HG03045 (cell line): Measurements from ENCODE around the gene FMO4.
"Not testable (repeated sequence)": the region's sequence is repeated elsewhere in the genome, so short reads cannot be mapped to it uniquely, and the experiment has no call there.

Experiments
- ATAC-seq: cut with Tn5 transposase; IDR thresholded peaks from one replicate; pipeline ENCODE4 v1.9.1; 2021; ENCODE audit warnings: mild to moderate bottlenecking, moderate library complexity; ENCODE audit not compliant: unreplicated experiment

Gene FMO4

GRCh38 chr1:171329251-171329650, 15.3 kb downstream of the FMO4 start:
- no peak for ATAC-seq

- ATAC-seq = no peak
Observed at GRCh38 chr1:171334024-171334640, 20.1 kb downstream of the FMO4 start.

DNA sequence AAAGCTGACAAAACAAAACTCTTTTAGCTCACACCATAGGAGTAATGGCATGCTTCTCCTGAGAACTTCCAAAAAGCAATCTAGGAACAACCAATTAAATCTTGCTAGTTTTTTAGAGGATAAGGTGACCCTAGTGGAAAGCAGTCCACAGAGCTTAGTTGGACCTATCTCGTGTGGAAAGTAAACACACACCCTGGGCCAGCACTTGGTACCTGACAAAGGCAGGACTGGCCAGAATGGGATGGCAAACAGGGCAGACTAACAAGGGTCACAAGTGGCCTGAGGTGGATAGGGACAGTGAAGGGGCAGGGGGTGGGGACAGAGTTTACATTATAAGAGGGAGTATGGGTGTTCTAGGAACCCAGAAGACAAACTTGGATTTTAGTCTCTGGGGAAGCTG, 22.0 kb downstream of the FMO4 start:
- ATAC-seq = no peak

- ATAC-seq = not testable (repeated sequence)
Observed at GRCh38 chr1:171339345-171339744, 25.4 kb downstream of the FMO4 start.

GRCh38 chr1:171343727-171344472, 29.9 kb downstream of the FMO4 start:
- ATAC-seq = no peak

DNA sequence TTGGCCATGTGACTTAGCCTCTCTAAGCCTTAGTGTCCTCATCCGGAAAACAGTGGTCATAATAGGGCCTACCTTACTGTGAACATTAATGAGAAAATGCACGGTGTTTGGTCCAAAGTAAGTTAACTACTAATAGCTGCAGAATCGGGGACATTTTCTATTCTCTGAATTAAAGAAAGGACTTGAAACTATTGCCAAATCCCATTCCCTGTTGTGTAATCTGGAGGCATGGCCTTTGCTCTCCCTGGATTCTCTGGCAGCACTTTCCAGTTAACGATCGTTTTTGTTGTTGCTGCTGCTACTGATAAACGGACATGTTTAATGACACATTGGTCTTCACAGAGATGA, 30.5 kb downstream of the FMO4 start:
- no peak for ATAC-seq

DNA sequence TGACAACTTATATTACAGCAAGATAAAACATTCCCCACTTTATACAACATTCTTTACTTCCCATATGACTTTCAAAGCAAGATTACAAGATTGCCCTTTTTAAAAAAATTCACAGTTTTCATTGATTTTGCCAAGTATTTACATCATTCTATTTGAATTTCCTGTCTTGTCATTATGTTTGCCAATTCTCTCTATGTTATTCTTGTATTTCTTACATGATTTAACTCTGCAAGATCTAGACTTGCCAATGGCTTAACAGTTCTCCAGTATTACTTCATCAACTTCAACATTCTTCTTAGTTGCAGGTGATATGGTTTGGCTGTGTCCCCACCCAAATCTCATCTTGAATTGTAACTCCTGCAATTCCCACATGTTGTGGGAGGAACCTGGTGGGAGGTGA, 31.6 kb downstream of the FMO4 start:
- no peak for ATAC-seq

GRCh38 chr1:171346881-171347280, 32.9 kb downstream of the FMO4 start:
- no peak for ATAC-seq

DNA sequence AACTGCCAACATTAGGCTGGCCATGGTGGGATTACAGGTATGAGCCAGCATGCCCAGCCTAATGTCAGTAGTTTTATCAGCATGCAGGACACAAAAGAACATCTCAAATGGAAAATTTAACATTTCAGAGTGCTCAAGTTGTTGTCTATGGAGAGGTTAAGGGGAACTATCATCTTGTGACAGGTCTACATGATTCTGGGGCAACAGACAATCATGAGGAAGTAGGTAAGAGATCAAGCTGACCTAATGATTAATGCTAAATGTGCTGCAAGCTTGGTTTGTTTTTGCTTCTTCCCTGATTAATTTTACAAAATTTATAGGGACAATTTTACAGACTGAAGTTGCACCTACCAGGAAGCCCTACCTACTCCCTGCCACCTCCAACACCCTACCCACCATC, 36.6 kb downstream of the FMO4 start:
- ATAC-seq = no peak

DNA sequence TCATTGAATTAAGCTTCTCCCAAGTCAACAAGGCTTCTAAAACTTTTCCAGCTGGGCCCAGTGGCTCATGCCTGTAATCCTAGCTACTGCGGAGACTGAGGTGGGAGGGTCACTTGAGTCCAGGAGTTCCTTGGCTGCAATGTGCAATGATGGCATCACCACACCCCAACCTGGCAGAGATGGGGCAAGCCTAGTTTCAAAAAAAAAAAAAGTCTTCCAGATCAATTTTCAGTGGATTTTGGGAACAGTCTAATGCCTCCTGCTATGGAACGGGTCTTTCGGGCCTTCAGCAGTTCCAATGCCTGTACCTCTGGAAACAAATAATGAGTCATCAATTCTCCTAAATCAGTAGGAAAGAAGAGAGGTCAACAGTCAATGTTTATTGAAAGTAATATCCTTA, 38.0 kb downstream of the FMO4 start:
- ATAC-seq = no peak

DNA sequence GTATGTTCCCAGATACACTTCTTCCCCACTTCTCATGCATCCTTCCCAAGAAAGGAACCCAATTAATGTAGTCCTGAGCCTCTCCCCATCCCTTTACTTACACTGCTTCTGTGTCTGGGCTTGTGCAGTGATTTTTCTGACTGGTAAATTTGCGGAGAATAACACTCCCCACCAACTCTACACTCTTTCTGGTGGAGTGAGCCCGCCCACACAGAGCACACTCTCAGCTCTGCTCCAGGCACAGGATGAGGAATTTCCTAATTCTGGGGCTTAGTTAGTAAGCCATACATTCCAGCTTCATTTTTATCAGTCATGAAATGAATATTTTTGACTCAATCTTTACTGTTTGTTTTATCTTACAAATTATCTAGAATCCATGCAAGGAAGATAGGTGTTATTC, 38.6 kb downstream of the FMO4 start:
- no peak for ATAC-seq

DNA sequence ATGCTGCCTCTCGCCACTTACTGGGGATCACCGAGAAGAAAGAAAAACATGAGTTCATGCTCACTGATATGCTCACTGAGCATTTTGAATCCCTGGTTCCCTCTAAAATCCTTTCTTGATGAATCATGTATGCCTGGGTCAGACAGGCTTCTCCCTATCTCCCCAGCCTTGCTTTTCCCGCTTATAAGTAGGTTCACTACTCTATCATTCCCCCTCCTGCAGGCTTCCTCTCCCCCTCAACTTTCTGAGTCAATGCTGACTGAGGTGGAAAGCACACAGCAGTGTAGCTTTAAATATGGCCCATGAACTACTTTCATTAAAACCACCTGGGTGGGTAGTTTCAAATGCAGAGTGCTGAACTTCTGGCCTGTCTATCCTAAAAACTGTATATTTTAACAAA, 41.7 kb downstream of the FMO4 start:
- ATAC-seq = no peak

DNA sequence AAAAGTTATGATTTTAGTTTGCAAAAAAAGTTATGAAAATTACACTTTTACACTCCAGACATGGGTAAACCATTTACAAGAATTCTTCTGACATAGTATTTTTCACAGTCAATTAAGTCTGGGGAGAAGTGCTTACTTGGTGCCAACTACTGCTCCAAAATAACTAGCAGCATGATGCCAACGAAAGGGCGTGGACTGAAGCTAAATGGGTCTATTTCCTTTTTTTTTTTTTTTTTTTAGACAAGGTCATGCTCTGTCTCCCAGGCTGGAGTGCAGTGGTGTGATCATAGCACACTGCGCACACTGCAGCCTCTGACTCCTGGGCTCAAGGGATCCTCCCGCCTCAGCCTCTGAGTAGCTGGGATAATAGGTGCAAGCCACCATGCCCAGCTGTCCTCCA, 43.2 kb downstream of the FMO4 start:
- no peak for ATAC-seq

GRCh38 chr1:171359355-171359648, 45.3 kb downstream of the FMO4 start:
- not testable (repeated sequence) for ATAC-seq

GRCh38 chr1:171359731-171360527, 45.9 kb downstream of the FMO4 start:
- ATAC-seq = not testable (repeated sequence)

DNA sequence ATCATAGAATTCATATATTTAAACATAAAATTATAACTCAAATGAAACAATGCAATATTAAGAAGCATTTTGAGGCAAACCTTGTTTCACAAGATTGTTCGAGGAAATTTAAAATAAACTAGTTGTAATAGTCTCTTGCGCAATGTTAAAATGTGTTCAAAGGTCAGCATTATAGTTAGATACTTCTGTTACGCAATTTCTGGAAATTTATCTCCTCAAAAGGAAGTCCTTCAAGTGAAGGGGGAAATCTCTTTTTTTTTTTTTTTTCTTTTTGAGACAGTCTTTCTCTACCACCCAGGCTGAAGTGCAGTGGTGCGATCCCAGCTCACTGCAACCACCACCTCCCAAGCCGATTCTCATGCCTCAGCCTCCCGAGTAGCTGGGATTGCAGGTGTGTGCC, 52.1 kb downstream of the FMO4 start:
- ATAC-seq = no peak

- no peak for ATAC-seq
Observed at GRCh38 chr1:171366816-171367215, 52.8 kb downstream of the FMO4 start.

DNA sequence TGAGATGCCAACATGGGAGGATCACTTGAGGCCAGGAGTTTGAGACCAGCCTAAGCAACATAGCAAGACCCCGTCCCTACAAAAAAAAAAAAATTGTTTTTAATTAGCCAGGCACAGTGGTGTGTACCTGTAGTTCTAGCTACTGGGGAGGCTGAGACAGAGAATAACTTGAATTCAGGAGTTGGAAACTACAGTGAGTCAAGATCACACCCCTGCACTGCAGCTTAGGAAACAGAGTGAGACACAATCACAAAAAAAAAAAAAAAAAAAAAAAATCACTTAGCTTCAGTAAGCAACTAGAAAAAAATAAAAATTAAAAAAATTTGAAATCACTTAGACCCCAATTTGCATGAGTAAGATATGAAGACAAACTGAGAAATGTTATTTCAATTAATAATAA, 53.5 kb downstream of the FMO4 start:
- ATAC-seq = no peak

DNA sequence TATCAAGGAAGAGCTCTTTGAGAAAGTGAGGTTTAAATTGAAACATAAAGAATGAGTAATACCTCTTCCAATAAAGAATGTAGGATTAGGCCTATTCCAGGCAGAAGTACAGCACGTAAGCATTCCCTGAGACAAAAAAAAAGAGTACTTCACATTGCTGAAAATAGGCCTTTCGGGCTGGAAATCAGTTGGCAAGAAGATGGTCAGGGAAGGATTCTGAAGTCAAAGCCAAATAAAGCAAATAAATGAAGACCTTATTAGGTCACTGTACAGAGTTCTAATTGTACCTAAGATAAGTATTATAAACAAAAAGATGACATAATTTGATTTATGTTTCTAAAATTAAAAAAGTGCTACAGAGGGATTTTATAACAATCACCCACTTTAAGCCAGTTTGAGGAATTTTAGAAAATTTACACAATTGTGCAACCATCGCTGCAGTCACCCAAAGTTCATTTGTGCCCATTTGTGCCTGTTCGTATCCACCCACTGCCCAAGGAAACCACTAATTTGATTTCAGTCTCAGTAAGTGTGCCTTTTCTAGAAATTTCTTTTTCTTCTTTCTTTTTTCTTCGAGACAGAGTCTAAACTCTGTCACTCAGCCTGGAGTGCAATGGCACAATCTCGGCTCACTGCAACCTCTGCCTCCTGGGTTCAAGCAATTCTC, 58.6 kb downstream of the FMO4 start:
- no peak for ATAC-seq

DNA sequence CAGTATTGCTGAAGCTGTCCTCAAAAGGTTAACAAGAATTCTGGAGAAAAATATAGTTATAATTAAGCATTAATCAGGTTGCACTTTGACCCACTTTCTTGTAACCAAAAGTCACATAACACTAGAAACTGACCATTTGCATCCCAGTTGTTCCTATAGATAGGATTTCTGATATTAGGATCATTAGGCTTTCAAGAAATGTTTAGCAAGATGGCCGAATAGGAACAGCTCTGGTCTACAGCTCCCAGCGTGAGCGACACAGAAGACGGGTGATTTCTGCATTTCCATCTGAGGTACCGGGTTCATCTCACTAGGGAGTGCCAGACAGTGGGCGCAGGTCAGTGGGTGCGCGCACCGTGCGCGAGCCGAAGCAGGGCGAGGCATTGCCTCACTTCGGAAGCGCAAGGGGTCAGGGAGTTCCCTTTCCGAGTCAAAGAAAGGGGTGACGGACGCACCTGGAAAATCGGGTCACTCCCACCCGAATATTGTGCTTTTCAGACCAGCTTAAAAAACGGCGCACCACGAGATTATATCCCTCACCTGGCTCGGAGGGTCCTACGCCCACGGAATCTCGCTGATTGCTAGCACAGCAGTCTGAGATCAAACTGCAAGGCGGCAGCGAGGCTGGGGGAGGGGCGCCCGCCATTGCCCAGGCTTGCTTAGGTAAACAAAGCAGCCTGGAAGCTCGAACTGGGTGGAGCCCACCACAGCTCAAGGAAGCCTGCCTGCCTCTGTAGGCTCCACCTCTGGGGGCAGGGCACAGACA, 59.6 kb downstream of the FMO4 start:
- ATAC-seq = not testable (repeated sequence)

GRCh38 chr1:171379846-171380245, 65.9 kb downstream of the FMO4 start:
- no peak for ATAC-seq
